Measurements from ENCODE around the gene WEE2.

The WEE2 gene

DNA sequence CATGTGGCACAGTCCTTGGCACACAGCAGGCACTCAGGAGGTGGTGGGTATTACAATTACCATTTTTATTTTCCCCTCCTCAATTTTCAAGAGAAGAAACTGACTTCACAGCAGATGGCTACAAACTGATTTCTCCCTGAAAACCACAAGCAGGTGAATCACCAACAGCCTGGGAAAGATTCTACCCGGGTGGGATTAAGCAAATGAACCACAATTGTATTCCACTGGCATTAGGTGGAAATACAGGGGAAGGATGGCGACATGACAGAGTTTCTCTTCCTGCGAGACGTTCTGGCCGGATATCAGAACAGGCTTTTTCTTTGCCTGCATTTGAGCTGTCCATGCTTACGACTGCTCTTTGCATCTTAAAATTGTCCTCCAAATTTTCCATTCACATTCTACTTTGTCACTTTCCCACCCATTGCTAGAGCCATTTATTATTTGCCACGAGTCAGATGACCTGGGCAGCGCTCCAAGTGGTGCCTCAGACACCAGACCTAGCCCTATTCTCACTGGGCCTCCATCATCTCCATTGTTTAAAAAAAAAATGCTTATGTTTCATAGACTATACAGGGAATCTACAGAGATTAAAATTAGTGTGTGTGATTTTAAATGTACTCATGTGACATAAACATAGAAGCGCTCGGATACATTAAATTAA, 10.8 kb upstream of the WEE2 start:
- no peak overlapping the region for H3K27ac ChIP-seq (ENCODE audit: extremely low read depth, low read depth, low read length)
- ChIA-PET POLR2A (interaction anchor here (0.7 kb wide), 1 partner anchor 41 kb away, joined by 3 read pairs; the partner anchor contains the start of gene SSBP1), CTCF (no interaction called here)
- peak; percentile 79 for TF ChIP-seq ZBTB6 (tag by site-specific recombination; IDR thresholded peaks at IDR 0.05)
- TF ChIP-seq ZNF174 (tag by site-specific recombination; IDR thresholded peaks at IDR 0.05), result no peak
- TF ChIP-seq PRDM10 (tag by site-specific recombination; IDR thresholded peaks at IDR 0.05), result 0 out of 2 replicates have a peak, but pooled peaks have one; percentile 9
- H3K9me3 ChIP-seq (ENCODE audit: control insufficient read depth, insufficient read depth, low read depth, low read length), result no peaks in the 10 kb centered on the region
- no peak overlapping the region for H3K4me3 ChIP-seq (ENCODE audit: low read depth, low read length)
- H3K4me1 ChIP-seq (ENCODE audit: control insufficient read depth, insufficient read depth, low read length), result peaks cover 8% of the 10 kb centered on the region
- H3K36me3 ChIP-seq (ENCODE audit: control insufficient read depth in 2 of 2, insufficient read depth in 1 of 2, low read length in 2 of 2), result no peaks in the 10 kb centered on the region

- Histone ChIP-seq H3K4me3 (ENCODE audit: low read depth, low read length) (no peak overlapping the region), H3K4me1 (ENCODE audit: control insufficient read depth, insufficient read depth, low read length) (peaks cover 8% of the 10 kb centered on the region), H3K36me3 (ENCODE audit: control insufficient read depth in 2 of 2, insufficient read depth in 1 of 2, low read length in 2 of 2) (no peaks in the 10 kb centered on the region), H3K9me3 (ENCODE audit: control insufficient read depth, insufficient read depth, low read depth, low read length) (no peaks in the 10 kb centered on the region), H3K27ac (ENCODE audit: extremely low read depth, low read depth, low read length) (no peak overlapping the region)
- CTCF ChIA-PET, result interaction anchor here (1.4 kb wide), 1 partner anchor 50 kb away, joined by 3 read pairs; no protein-coding TSS in a partner anchor
- POLR2A ChIA-PET, result interaction anchor here (0.7 kb wide), 1 partner anchor 40 kb away, joined by 3 read pairs; the partner anchor contains the start of gene SSBP1
- TF ChIP-seq SCRT2 (tag by site-specific recombination; IDR thresholded peaks at IDR 0.05) (no peak), ZFHX2 (tag by site-specific recombination; conservative IDR thresholded peaks at IDR 0.05) (peak; percentile 55), ZNF423 (tag by site-specific recombination; IDR thresholded peaks at IDR 0.05) (no peak), ZBTB17 (tag by site-specific recombination; IDR thresholded peaks at IDR 0.05) (peak; percentile 61), ZNF366 (tag by site-specific recombination; conservative IDR thresholded peaks at IDR 0.05) (peak; percentile 65), EGR2 (tag by site-specific recombination; IDR thresholded peaks at IDR 0.05; ENCODE audit: low read depth) (peak; percentile 52), PRDM1 (tag by site-specific recombination; IDR thresholded peaks at IDR 0.05) (peak; percentile 95)
- TF ChIP-seq, protein P1, sequence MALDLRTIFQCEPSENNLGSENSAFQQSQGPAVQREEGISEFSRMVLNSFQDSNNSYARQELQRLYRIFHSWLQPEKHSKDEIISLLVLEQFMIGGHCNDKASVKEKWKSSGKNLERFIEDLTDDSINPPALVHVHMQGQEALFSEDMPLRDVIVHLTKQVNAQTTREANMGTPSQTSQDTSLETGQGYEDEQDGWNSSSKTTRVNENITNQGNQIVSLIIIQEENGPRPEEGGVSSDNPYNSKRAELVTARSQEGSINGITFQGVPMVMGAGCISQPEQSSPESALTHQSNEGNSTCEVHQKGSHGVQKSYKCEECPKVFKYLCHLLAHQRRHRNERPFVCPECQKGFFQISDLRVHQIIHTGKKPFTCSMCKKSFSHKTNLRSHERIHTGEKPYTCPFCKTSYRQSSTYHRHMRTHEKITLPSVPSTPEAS (tag by site-specific recombination; IDR thresholded peaks at IDR 0.05), result peak; percentile 51; the same call in 1 of the 2 replicates
- TF ChIP-seq, protein P2, sequence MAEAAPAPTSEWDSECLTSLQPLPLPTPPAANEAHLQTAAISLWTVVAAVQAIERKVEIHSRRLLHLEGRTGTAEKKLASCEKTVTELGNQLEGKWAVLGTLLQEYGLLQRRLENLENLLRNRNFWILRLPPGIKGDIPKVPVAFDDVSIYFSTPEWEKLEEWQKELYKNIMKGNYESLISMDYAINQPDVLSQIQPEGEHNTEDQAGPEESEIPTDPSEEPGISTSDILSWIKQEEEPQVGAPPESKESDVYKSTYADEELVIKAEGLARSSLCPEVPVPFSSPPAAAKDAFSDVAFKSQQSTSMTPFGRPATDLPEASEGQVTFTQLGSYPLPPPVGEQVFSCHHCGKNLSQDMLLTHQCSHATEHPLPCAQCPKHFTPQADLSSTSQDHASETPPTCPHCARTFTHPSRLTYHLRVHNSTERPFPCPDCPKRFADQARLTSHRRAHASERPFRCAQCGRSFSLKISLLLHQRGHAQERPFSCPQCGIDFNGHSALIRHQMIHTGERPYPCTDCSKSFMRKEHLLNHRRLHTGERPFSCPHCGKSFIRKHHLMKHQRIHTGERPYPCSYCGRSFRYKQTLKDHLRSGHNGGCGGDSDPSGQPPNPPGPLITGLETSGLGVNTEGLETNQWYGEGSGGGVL (tag by site-specific recombination; IDR thresholded peaks at IDR 0.05), result peak; percentile 42; the same call in 1 of the 2 replicates
These were observed 9.7 kb upstream of the WEE2 start for GRCh38 chr7:141698247-141699015.

Measured in HEK293 (cell line).